ENCODE data around the gene GTF2A1. TPM values are rescaled to one million over a fixed set of nuclear protein-coding genes. Genes with fewer than 3 reads are reported as not detected.

Gene GTF2A1
- total RNA-seq, 1 donor from 2014 or later = 42.0 TPM

DNA sequence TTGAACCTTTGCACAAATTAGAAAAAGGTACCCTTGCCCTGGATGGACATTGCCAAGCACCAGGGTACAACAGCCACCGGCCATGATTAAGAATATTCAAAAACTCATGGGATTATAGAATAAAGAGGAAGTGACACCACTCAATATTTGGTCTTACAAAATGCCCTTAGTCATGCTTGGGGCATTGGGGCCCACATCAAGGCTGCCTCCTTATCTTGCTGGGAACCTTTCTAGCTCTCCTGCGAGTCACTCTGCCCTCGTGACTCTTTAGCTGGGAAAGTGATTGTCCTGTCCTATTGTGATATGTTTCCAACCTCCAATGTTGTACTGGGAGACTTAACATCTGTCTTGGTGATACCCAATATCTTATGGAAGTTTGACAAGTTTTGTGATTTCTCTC, 57.8 kb downstream of the GTF2A1 start:
- H3K4me3 Mint-ChIP-seq = no peak overlapping the region
- H3K4me1 Mint-ChIP-seq = peaks cover 8% of the 10 kb centered on the region
- peaks cover 3% of the 10 kb centered on the region for H3K9me3 Mint-ChIP-seq
- no peak for TF ChIP-seq CTCF (conservative IDR thresholded peaks at IDR 0.05)
- no peak for DNase-seq (ENCODE audit: low read depth, low spot score)
- H3K27me3 Mint-ChIP-seq (ENCODE audit: low read depth) = no peaks in the 10 kb centered on the region
- no peaks in the 10 kb centered on the region for H3K36me3 Mint-ChIP-seq (ENCODE audit: low read depth)
- no peak overlapping the region for H3K27ac Mint-ChIP-seq (ENCODE audit: unreplicated experiment)

GRCh38 chr14:81161749-81162148, 59.0 kb downstream of the GTF2A1 start:
- no peak for TF ChIP-seq CTCF (conservative IDR thresholded peaks at IDR 0.05)
- no peak overlapping the region for H3K4me3 Mint-ChIP-seq
- no peaks in the 10 kb centered on the region for H3K27me3 Mint-ChIP-seq (ENCODE audit: low read depth)
- no peak for DNase-seq (ENCODE audit: low read depth, low spot score)
- H3K36me3 Mint-ChIP-seq (ENCODE audit: low read depth) = no peaks in the 10 kb centered on the region
- H3K27ac Mint-ChIP-seq (ENCODE audit: unreplicated experiment) = no peak overlapping the region
- peaks cover 3% of the 10 kb centered on the region for H3K9me3 Mint-ChIP-seq
- peaks cover 8% of the 10 kb centered on the region for H3K4me1 Mint-ChIP-seq

GRCh38 chr14:81161088-81161487, 59.7 kb downstream of the GTF2A1 start:
- H3K9me3 Mint-ChIP-seq = peaks cover 3% of the 10 kb centered on the region
- peaks cover 3% of the 10 kb centered on the region for H3K4me1 Mint-ChIP-seq
- no peak overlapping the region for H3K4me3 Mint-ChIP-seq

DNA sequence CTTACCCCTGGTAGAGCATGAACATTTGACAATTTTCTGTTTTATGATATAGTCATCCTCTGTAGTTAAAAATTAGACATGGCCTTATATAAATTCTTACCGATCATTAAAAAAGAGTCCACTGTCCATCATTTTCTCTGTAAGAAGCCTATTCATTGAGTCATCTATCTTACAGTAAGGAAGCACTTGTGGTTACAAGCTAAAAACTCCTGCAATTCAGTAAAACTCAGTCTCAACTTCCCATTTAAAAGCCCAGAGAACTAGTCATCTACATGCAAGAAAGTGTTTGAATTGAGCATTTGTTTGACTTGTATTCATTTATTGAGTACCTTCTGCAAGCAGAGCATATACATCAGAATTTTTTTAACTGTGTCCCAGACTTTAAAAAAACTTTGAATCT, 63.3 kb downstream of the GTF2A1 start:
- Mint-ChIP-seq H3K9me3 (peaks cover 2% of the 10 kb centered on the region), H3K4me1 (no peaks in the 10 kb centered on the region), H3K27me3 (ENCODE audit: low read depth) (no peaks in the 10 kb centered on the region), H3K27ac (ENCODE audit: unreplicated experiment) (no peak overlapping the region), H3K36me3 (ENCODE audit: low read depth) (no peaks in the 10 kb centered on the region), H3K4me3 (no peak overlapping the region)
- DNase-seq (ENCODE audit: low read depth, low spot score) = no peak
- no peak for TF ChIP-seq CTCF (conservative IDR thresholded peaks at IDR 0.05)

More at GRCh38 chr14:81161088-81161487, 59.7 kb downstream of the GTF2A1 start:
- no peak overlapping the region for H3K27ac Mint-ChIP-seq (ENCODE audit: unreplicated experiment)
- H3K36me3 Mint-ChIP-seq (ENCODE audit: low read depth) = no peaks in the 10 kb centered on the region
- no peak for DNase-seq (ENCODE audit: low read depth, low spot score)
- TF ChIP-seq CTCF (conservative IDR thresholded peaks at IDR 0.05) = no peak
- H3K27me3 Mint-ChIP-seq (ENCODE audit: low read depth) = no peaks in the 10 kb centered on the region

- no peak for DNase-seq (ENCODE audit: low read depth, low spot score)
- Mint-ChIP-seq H3K36me3 (ENCODE audit: low read depth) (no peaks in the 10 kb centered on the region), H3K27ac (ENCODE audit: unreplicated experiment) (no peak overlapping the region), H3K4me1 (no peaks in the 10 kb centered on the region), H3K9me3 (peaks cover 2% of the 10 kb centered on the region), H3K4me3 (no peak overlapping the region), H3K27me3 (ENCODE audit: low read depth) (no peaks in the 10 kb centered on the region)
- TF ChIP-seq CTCF (conservative IDR thresholded peaks at IDR 0.05) = no peak
Observed at GRCh38 chr14:81153187-81153586, 67.6 kb downstream of the GTF2A1 start.

DNA sequence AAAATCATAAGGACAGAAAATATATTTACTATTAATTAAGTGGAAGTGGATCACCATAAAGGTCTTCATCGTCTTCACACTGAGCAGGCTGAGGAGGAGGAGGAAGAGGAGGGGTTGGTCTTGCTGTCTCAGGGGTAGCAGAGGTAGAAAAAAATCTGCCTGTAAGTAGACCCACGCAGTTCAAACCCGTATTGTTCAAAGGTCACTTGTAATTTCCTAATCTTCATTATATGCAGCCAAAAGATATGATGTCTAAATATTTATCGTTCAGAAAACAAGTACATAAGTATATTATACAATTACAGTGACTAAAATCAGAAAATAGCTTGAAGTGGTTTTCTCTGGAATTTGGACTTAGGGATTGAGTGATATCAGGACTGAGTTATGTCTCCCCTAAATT, 72.1 kb downstream of the GTF2A1 start:
- no peak for TF ChIP-seq CTCF (conservative IDR thresholded peaks at IDR 0.05)
- no peak overlapping the region for H3K4me3 Mint-ChIP-seq
- no peaks in the 10 kb centered on the region for H3K36me3 Mint-ChIP-seq (ENCODE audit: low read depth)
- peaks cover 3% of the 10 kb centered on the region for H3K9me3 Mint-ChIP-seq
- H3K27ac Mint-ChIP-seq (ENCODE audit: unreplicated experiment) = no peak overlapping the region
- no peak for DNase-seq (ENCODE audit: low read depth, low spot score)
- H3K27me3 Mint-ChIP-seq (ENCODE audit: low read depth) = no peaks in the 10 kb centered on the region
- peaks cover 4% of the 10 kb centered on the region for H3K4me1 Mint-ChIP-seq

Measured in neural crest cell (in vitro differentiated cells).